Measurements from ENCODE around the gene NFAM1. TPM values are rescaled to one million over a fixed set of nuclear protein-coding genes. Genes with fewer than 3 reads are reported as not detected.

NFAM1 gene
- total RNA-seq, 2 donors from 2014 or later, result 0.74 to 3.5 TPM

GRCh38 chr22:42358643-42359558 lies 73.3 kb downstream of the NFAM1 start:
- Histone ChIP-seq H3K27me3 (no peaks in the 10 kb centered on the region), H3K9me3 (no peaks in the 10 kb centered on the region), H3K27ac (no peak overlapping the region), H3K4me3 (no peak overlapping the region), H3K4me1 (no peaks in the 10 kb centered on the region), H3K36me3 (no peaks in the 10 kb centered on the region)
- no peak for DNase-seq (ENCODE audit: low spot score)
- no peak for TF ChIP-seq CTCF (IDR thresholded peaks at IDR 0.05)

GRCh38 chr22:42357634-42358296 lies 74.4 kb downstream of the NFAM1 start:
- no peaks in the 10 kb centered on the region for H3K27me3 ChIP-seq
- no peak for TF ChIP-seq CTCF (IDR thresholded peaks at IDR 0.05)
- DNase-seq (ENCODE audit: low spot score), result no peak
- no peak overlapping the region for H3K27ac ChIP-seq
- no peaks in the 10 kb centered on the region for H3K9me3 ChIP-seq
- no peaks in the 10 kb centered on the region for H3K36me3 ChIP-seq
- no peaks in the 10 kb centered on the region for H3K4me1 ChIP-seq
- H3K4me3 ChIP-seq, result no peak overlapping the region

- H3K4me1 ChIP-seq, result no peaks in the 10 kb centered on the region
- H3K4me3 ChIP-seq, result no peak overlapping the region
- no peak for TF ChIP-seq CTCF (IDR thresholded peaks at IDR 0.05)
- no peaks in the 10 kb centered on the region for H3K27me3 ChIP-seq
- no peaks in the 10 kb centered on the region for H3K36me3 ChIP-seq
- H3K9me3 ChIP-seq, result no peaks in the 10 kb centered on the region
- no peak overlapping the region for H3K27ac ChIP-seq
- DNase-seq (ENCODE audit: low spot score), result no peak
These were observed 75.0 kb downstream of the NFAM1 start for GRCh38 chr22:42357221-42357620.

- no peaks in the 10 kb centered on the region for H3K27me3 ChIP-seq
- no peaks in the 10 kb centered on the region for H3K36me3 ChIP-seq
- H3K9me3 ChIP-seq, result no peaks in the 10 kb centered on the region
- DNase-seq (ENCODE audit: low spot score), result no peak
- no peaks in the 10 kb centered on the region for H3K4me1 ChIP-seq
- no peak overlapping the region for H3K4me3 ChIP-seq
- no peak for TF ChIP-seq CTCF (IDR thresholded peaks at IDR 0.05)
- no peak overlapping the region for H3K27ac ChIP-seq
These were observed 75.7 kb downstream of the NFAM1 start for GRCh38 chr22:42356533-42356932.

GRCh38 chr22:42353883-42354727 lies 78.1 kb downstream of the NFAM1 start:
- Histone ChIP-seq H3K4me3 (no peak overlapping the region), H3K4me1 (no peaks in the 10 kb centered on the region), H3K9me3 (no peaks in the 10 kb centered on the region), H3K36me3 (no peaks in the 10 kb centered on the region), H3K27ac (no peak overlapping the region), H3K27me3 (no peaks in the 10 kb centered on the region)
- DNase-seq (ENCODE audit: low spot score), result no peak
- TF ChIP-seq CTCF (IDR thresholded peaks at IDR 0.05), result no peak
